GM19238 (cell line): Measurements from ENCODE around the gene SLC51B.
"Not testable (repeated sequence)": the region's sequence is repeated elsewhere in the genome, so short reads cannot be mapped to it uniquely, and the experiment has no call there.

Source experiments
- DNase-seq: peaks from one replicate; pipeline ENCODE4 v3.0.0; 2011; ENCODE audit warnings: low spot score; ENCODE audit not compliant: insufficient read length

SLC51B gene

GRCh38 chr15:65099336-65099735 lies 54.1 kb downstream of the SLC51B start:
- no peak for DNase-seq

GRCh38 chr15:65099801-65100200 lies 54.6 kb downstream of the SLC51B start:
- DNase-seq = not testable (repeated sequence)

- DNase-seq = no peak
These were observed 55.3 kb downstream of the SLC51B start for GRCh38 chr15:65100442-65100841.

GRCh38 chr15:65101411-65101890 lies 56.3 kb downstream of the SLC51B start:
- DNase-seq = peak; percentile 40

GRCh38 chr15:65101891-65102708 lies 56.9 kb downstream of the SLC51B start:
- DNase-seq = no peak

GRCh38 chr15:65102912-65103311 lies 57.7 kb downstream of the SLC51B start:
- DNase-seq = no peak
